Liver (tissue), 3 donors: ENCODE measurements around the gene HCK.

Experiments
- CTCF ChIP-seq: fragments of 150-350 bp; IDR thresholded peaks from 2 replicates; pipeline ENCODE4 v1.5.1; 2017; ENCODE audit warnings: improper control_type of control experiment, low read depth, low read length; ENCODE audit not compliant: missing input control
- EGR1 ChIP-seq, 2 donors: IDR thresholded peaks; 2 replicates each; pipeline ENCODE4 v1.6.1; 2016 to 2018; ENCODE audit warnings: antibody characterized with exemption in 2 of 2, low read depth in 2 of 2
- FOXA1 ChIP-seq: IDR thresholded peaks from 2 replicates; pipeline ENCODE4 v1.6.1; 2016; ENCODE audit warnings: antibody characterized with exemption
- HNF4G ChIP-seq: IDR thresholded peaks from 2 replicates; pipeline ENCODE4 v1.6.1; 2016; ENCODE audit warnings: antibody characterized with exemption
- MAX ChIP-seq: IDR thresholded peaks from 2 replicates; pipeline ENCODE4 v1.6.1; 2016; ENCODE audit warnings: antibody characterized with exemption
- NR2F2 ChIP-seq: IDR thresholded peaks from 2 replicates; pipeline ENCODE4 v1.6.1; 2016; ENCODE audit warnings: antibody characterized with exemption
- RAD21 ChIP-seq, 2 donors: IDR thresholded peaks; 2 replicates each; pipeline ENCODE4 v1.6.1; 2016; ENCODE audit warnings: antibody characterized with exemption in 2 of 2, mild to moderate bottlenecking in 2 of 2
- REST ChIP-seq: IDR thresholded peaks from 2 replicates; pipeline ENCODE4 v1.6.1; 2016; ENCODE audit warnings: antibody characterized with exemption, mild to moderate bottlenecking
- TAF1 ChIP-seq: conservative IDR thresholded peaks from 2 replicates; pipeline ENCODE4 v1.6.1; 2016; ENCODE audit warnings: antibody characterized with exemption, mild to moderate bottlenecking
- donor health status: healthy.
- donor health status: healthy.

- no peak for TF ChIP-seq FOXA1
- no peak for TF ChIP-seq CTCF
- TF ChIP-seq TAF1: no peak
- TF ChIP-seq NR2F2: no peak
- TF ChIP-seq EGR1 (IDR thresholded peaks at IDR 0.05; ENCODE audit: low read depth in 2 of 2): no peak
- TF ChIP-seq REST: no peak
- TF ChIP-seq MAX: no peak
- TF ChIP-seq HNF4G: no peak
- no peak for TF ChIP-seq RAD21 (IDR thresholded peaks at IDR 0.05)
Measured at GRCh38 chr20:32070690-32071213, 18.7 kb downstream of the HCK start.
